ENCODE measurements around the gene ISG15. TPM values are rescaled to one million over a fixed set of nuclear protein-coding genes. Genes with fewer than 3 reads are reported as not detected.

The ISG15 gene
- total and polyA plus RNA-seq, 2 of the 13 experiments (the other 11 are each of a cell fraction or from before 2014, with no cell fraction given), result 42.1 to 54.9 TPM

GRCh38 chr1:1043921-1044320 is 30.6 kb downstream of the ISG15 start:
- CTCF ChIA-PET (ENCODE audit: low intra/inter-chr PET ratio, low total read pairs), result no interaction called here
- no peak overlapping the region for H2AFZ ChIP-seq (ENCODE audit: low read length)

GRCh38 chr1:1044455-1045078 is 31.3 kb downstream of the ISG15 start:
- no peaks in the 10 kb centered on the region for H3K79me2 ChIP-seq (ENCODE audit: insufficient read depth, low read length)
- no peaks in the 10 kb centered on the region for H3K27me3 ChIP-seq (ENCODE audit: control insufficient read depth in 1 of 2, insufficient read depth in 2 of 2, low read length in 2 of 2)
- H3K27ac ChIP-seq (ENCODE audit: extremely low read length, insufficient read depth, low read length), result no peak overlapping the region
- no peak for ATAC-seq
- H3K36me3 ChIP-seq (replicated peaks in 1 of 2; ENCODE audit: control insufficient read depth in 1 of 2, insufficient read depth in 2 of 2, low read length in 2 of 2), result peaks cover 41 to 61% of the 10 kb centered on the region in 2 experiments; a peak in 4 of 5 replicates
- H4K20me1 ChIP-seq (ENCODE audit: insufficient read depth, low read length), result no peaks in the 10 kb centered on the region
- no peak overlapping the region for H2AFZ ChIP-seq (ENCODE audit: low read length)
- intact Hi-C loops (cut with micrococcal nuclease; ENCODE audit: unreplicated experiment) (no loop called here), in situ Hi-C loops (cut with HindIII; ENCODE audit: extremely low pct_ligation_motif_present, low pct_unique_long_range_greater_than_20kb) (no loop called here)
- no peak overlapping the region for H3K4me3 ChIP-seq (replicated peaks in 1 of 3; ENCODE audit: insufficient read depth in 1 of 3, low read depth in 2 of 3, low read length in 3 of 3)
- TF ChIP-seq SCMH1 (CRISPR knock-in tag; IDR thresholded peaks at IDR 0.05; ENCODE audit: borderline replicate concordance), result no peak
- peak; percentile 49; the same call in 1 of the 2 replicates for TF ChIP-seq CEBPB (IDR thresholded peaks at IDR 0.05; ENCODE audit: borderline replicate concordance, low read depth, low read length)
- TF ChIP-seq RBM22 (optimal IDR thresholded peaks at IDR 0.05; ENCODE audit: low read length), result peak; percentile 58
- no peaks in the 10 kb centered on the region for H3K9me3 ChIP-seq (ENCODE audit: low read length)
- no peaks in the 10 kb centered on the region for H3K4me1 ChIP-seq (ENCODE audit: insufficient read depth, low read length)
- BruUV-seq (replicated peaks), result no TSS peak
- WGBS (ENCODE audit: low lambda C conversion rate), result 96% methylated on average over 31 of the region's 34 CpGs
- POLR2A ChIA-PET, result no interaction called here
- CTCF ChIA-PET (ENCODE audit: low intra/inter-chr PET ratio, low total read pairs), result no interaction called here
- DNase-seq (ENCODE audit: low spot score), result no peak
- no peak for FAIRE-seq
- no peak overlapping the region for H3K4me2 ChIP-seq (ENCODE audit: low read depth, low read length)
- H3K9ac ChIP-seq (ENCODE audit: insufficient read depth, low read depth, low read length), result no peak overlapping the region

More at GRCh38 chr1:1043921-1044320, 30.6 kb downstream of the ISG15 start:
- in situ Hi-C loops (cut with HindIII; ENCODE audit: extremely low pct_ligation_motif_present, low pct_unique_long_range_greater_than_20kb), result no loop called here
- WGBS (ENCODE audit: low lambda C conversion rate), result 100% methylated on average over 11 of the region's 33 CpGs
- Histone ChIP-seq H3K4me2 (ENCODE audit: low read depth, low read length) (no peak overlapping the region), H3K4me1 (ENCODE audit: insufficient read depth, low read length) (peaks cover under 1% of the 10 kb centered on the region; the same call in 1 of the 2 replicates), H3K27me3 (ENCODE audit: control insufficient read depth in 1 of 2, insufficient read depth in 2 of 2, low read length in 2 of 2) (no peaks in the 10 kb centered on the region), H3K36me3 (replicated peaks in 1 of 2; ENCODE audit: control insufficient read depth in 1 of 2, insufficient read depth in 2 of 2, low read length in 2 of 2) (peaks cover 39 to 61% of the 10 kb centered on the region in 2 experiments; a peak in 4 of 5 replicates), H3K4me3 (replicated peaks in 1 of 3; ENCODE audit: insufficient read depth in 1 of 3, low read depth in 2 of 3, low read length in 3 of 3) (no peak overlapping the region), H3K9me3 (ENCODE audit: low read length) (no peaks in the 10 kb centered on the region), H3K27ac (ENCODE audit: extremely low read length, insufficient read depth, low read length) (no peak overlapping the region), H3K9ac (ENCODE audit: insufficient read depth, low read depth, low read length) (no peak overlapping the region), H3K79me2 (ENCODE audit: insufficient read depth, low read length) (peaks cover 3% of the 10 kb centered on the region), H4K20me1 (ENCODE audit: insufficient read depth, low read length) (no peaks in the 10 kb centered on the region)
- TF ChIP-seq RBFOX2 (IDR thresholded peaks at IDR 0.05; ENCODE audit: low read depth, low read length), result peak; percentile 24; the same call in 1 of the 2 replicates
- no peak for TF ChIP-seq TAF1 (CRISPR knock-in tag; IDR thresholded peaks at IDR 0.05)
- ATAC-seq, result no peak
- BruUV-seq (replicated peaks), result no TSS peak
- POLR2A ChIA-PET, result no interaction called here
- DNase-seq (ENCODE audit: low spot score), result no peak
- intact Hi-C loops (cut with micrococcal nuclease; ENCODE audit: unreplicated experiment), result no loop called here
- no peak for FAIRE-seq

Measured in HepG2 (cell line).